HG02678 (cell line): ENCODE measurements around the gene FCN3.
"Not testable (repeated sequence)": the region's sequence is repeated elsewhere in the genome, so short reads cannot be mapped to it uniquely, and the experiment has no call there.

Source experiments
- ATAC-seq: cut with Tn5 transposase; IDR thresholded peaks from one replicate; pipeline ENCODE4 v1.9.1; 2021; ENCODE audit warnings: mild to moderate bottlenecking, moderate library complexity; ENCODE audit not compliant: unreplicated experiment

FCN3 gene

GRCh38 chr1:27400082-27400962 is 25.7 kb upstream of the FCN3 start:
- no peak for ATAC-seq

GRCh38 chr1:27399251-27400025 is 24.8 kb upstream of the FCN3 start:
- no peak for ATAC-seq

- ATAC-seq: no peak
Measured at GRCh38 chr1:27398405-27399149, 24.0 kb upstream of the FCN3 start.

- no peak for ATAC-seq
Measured at GRCh38 chr1:27397749-27398148, 23.1 kb upstream of the FCN3 start.

DNA sequence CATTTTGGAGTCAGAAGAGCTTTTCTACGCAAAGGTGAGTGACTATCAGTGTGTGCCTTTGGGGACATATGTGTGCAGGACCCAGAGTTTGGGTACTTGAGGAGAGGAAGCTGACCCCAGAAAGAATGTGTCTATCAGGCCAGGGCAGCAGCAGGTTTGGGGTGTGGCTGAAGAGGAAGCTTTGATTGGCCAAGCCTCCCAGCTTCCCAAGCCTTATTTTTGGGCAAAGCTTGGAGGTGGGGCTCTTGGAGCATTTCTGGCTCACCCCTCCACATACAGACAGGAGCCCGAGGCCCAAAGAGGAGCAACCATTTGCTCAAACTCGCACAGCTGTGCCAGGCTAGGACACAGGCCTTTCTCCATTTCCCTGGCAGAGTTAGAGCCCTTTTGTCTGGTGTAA is 22.5 kb upstream of the FCN3 start:
- ATAC-seq: no peak

- ATAC-seq: peak; percentile 32
Measured at GRCh38 chr1:27395441-27396195, 21.0 kb upstream of the FCN3 start.

- no peak for ATAC-seq
Measured at GRCh38 chr1:27394925-27395324, 20.3 kb upstream of the FCN3 start.

GRCh38 chr1:27394282-27394658 is 19.6 kb upstream of the FCN3 start:
- no peak for ATAC-seq

DNA sequence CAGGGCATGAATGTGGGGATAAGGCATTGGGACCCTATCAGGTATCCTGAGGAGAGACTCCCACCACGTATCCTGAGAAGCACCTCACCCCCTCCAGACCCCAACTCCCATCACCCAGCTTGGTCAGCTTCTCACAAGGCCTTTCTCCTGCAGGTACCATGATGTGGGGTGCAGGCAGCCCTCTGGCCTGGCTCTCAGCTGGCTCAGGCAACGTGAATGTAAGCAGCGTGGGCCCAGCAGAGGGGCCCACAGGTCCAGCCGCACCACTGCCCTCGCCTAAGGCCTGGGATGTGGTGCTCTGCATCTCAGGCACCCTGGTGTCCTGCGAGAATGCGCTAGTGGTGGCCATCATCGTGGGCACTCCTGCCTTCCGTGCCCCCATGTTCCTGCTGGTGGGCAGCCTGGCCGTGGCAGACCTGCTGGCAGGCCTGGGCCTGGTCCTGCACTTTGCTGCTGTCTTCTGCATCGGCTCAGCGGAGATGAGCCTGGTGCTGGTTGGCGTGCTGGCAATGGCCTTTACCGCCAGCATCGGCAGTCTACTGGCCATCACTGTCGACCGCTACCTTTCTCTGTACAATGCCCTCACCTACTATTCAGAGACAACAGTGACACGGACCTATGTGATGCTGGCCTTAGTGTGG is 19.1 kb upstream of the FCN3 start:
- no peak for ATAC-seq

- ATAC-seq: peak; percentile 2
Measured at GRCh38 chr1:27392778-27393635, 18.4 kb upstream of the FCN3 start.

DNA sequence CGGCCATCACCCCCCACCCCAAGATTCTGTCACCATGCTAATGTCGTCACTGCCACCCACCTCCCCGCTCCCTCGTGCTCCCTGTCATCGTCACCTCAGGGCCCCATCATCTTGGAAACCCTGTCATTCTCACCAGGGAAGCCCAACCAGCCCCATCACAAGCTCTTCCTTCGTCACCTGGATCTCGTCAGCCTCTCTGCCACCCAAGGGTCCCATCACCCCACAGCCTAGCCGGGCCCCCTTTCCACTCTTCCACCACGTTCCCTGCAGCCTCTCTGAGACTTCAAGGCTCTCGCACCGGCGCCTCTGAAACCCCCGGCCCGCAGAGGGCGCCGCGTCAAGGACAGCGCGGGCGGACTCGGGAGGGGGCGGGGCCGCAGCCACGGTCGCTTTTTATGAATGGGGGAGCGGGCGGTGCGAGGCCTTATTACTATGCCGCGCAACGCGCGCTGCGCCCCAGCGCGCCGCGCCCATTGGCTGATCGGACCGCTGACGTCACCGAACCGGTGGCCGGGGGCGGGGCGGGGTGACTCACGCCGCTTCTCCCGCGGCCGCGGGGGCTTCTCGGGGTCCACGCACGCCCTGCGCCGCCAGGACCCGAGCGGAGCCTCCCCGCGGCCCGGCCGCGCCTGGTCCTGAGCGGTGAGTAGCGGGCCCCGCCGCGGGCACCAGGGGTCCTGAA is 17.6 kb upstream of the FCN3 start, which contains the start of gene GPR3:
GPR3 (plus strand) TSS at position 527 of the 682 bp plus-strand sequence. CDS start 1,177 bp downstream, outside the sequence.
- peak; percentile 82 for ATAC-seq

DNA sequence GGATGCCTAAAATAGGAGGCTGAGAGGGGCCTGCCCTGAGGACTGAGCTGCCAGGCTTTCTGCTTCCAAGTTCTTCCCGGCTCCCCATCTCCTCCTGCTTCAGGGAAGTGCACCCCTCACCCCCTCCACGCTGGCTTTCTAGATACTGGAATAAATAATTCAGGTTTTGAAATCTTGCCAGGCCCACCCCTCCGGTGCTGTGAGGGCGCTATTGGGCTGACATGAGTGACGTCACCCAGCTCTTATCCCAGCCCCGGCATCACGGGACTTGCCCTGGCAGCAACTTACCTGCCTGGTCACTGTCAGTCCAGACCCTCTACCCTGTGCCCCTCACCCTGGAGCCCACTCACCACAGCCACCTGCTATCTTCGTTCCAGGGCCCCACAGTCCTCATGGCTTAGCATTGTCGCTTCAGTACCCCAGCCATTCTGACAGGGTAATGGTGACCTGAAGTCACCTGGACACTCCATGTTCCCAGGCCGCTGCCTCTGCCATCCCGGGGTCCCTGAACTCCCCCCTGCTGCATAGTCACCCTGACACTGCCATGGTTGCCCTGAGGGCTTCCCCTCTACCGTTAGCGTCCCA is 17.0 kb upstream of the FCN3 start:
- ATAC-seq: no peak

DNA sequence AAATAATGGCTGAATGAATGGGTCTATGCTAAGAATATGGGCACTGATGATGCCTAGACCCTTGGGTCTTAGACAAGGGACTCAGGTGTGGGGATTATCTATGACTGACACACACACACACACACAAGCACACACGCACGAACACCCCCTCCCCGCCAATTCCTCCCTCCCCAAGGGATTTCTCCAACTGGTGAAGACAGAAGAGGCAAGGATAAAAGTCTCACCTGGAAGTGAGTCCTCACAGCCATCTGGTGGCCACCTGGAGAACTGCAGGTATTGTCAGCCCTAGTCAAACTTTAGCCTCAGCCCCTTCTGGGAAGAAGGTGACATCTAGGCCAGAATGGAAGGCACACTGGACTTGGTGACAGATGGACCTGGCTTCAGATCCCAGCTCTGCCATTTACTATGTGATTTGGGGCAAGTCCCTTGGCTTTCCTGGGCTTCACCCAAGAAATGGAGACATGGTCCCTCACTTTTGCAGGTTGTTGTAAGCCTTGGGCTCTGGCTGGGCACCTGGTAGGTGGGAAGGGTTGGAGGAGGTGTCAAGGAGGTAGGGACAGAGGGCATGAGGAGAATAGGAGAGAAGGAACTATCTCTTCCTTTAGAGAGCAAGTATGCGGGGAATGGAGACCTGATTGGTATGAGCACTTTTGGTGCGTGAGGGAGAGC is 13.8 kb upstream of the FCN3 start:
- ATAC-seq: no peak

- not testable (repeated sequence) for ATAC-seq
Measured at GRCh38 chr1:27384797-27385196, 10.2 kb upstream of the FCN3 start.

DNA sequence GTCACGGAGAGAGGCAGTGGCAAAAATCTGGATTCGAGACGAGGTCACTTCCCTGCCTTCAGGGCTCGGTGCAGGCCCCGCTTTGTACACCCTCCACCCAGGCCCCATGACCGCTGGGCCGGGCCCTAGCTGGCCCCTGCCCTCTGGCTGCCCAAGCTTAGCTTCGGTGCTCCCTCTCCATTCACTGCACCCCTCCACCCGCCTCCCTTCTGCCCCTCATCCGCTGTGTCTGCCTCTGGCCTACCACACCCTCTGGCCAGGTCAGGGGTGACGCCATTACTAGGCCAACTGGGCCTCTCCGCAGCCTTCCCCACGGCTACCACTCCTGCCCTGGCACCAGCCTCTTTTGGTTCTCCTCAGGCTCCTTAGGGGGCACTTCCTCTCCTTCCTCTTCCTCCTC is 9.0 kb upstream of the FCN3 start:
- ATAC-seq: no peak

GRCh38 chr1:27383039-27383605 is 8.5 kb upstream of the FCN3 start, which contains the start of gene CD164L2:
CD164L2 (minus strand) TSS chr1:27383333; CDS start chr1:27383239, 94 bp downstream.
- ATAC-seq: no peak
